HUES48 (cell line): Measurements from ENCODE around the gene TMIE.

Experiments
- H3K27ac ChIP-seq: one replicate; pipeline ENCODE4 v1.7.0; 2013; ENCODE audit warnings: low read depth, low read length, inconsistent platforms
- H3K27me3 ChIP-seq: 2 replicates; pipeline ENCODE4 v1.6.1; 2013; ENCODE audit warnings: mild to moderate bottlenecking, low read length; ENCODE audit not compliant: control insufficient read depth, insufficient read depth
- H3K36me3 ChIP-seq: 2 replicates; pipeline ENCODE4 v1.6.1; 2013; ENCODE audit warnings: low read length; ENCODE audit not compliant: control insufficient read depth, insufficient read depth
- H3K4me1 ChIP-seq: 2 replicates; pipeline ENCODE4 v1.6.1; 2013; ENCODE audit warnings: mild to moderate bottlenecking, low read length; ENCODE audit not compliant: control insufficient read depth, insufficient read depth
- H3K4me3 ChIP-seq: 2 replicates; pipeline ENCODE4 v1.5.1; 2013; ENCODE audit warnings: mild to moderate bottlenecking, low read depth, low read length
- H3K9ac ChIP-seq: 2 replicates; pipeline ENCODE4 v1.6.1; 2013; ENCODE audit warnings: mild to moderate bottlenecking, low read depth, low read length, moderate library complexity
- H3K9me3 ChIP-seq: 2 replicates; pipeline ENCODE4 v1.6.1; 2013; ENCODE audit warnings: low read length; ENCODE audit not compliant: control insufficient read depth, insufficient read depth

Gene TMIE

DNA sequence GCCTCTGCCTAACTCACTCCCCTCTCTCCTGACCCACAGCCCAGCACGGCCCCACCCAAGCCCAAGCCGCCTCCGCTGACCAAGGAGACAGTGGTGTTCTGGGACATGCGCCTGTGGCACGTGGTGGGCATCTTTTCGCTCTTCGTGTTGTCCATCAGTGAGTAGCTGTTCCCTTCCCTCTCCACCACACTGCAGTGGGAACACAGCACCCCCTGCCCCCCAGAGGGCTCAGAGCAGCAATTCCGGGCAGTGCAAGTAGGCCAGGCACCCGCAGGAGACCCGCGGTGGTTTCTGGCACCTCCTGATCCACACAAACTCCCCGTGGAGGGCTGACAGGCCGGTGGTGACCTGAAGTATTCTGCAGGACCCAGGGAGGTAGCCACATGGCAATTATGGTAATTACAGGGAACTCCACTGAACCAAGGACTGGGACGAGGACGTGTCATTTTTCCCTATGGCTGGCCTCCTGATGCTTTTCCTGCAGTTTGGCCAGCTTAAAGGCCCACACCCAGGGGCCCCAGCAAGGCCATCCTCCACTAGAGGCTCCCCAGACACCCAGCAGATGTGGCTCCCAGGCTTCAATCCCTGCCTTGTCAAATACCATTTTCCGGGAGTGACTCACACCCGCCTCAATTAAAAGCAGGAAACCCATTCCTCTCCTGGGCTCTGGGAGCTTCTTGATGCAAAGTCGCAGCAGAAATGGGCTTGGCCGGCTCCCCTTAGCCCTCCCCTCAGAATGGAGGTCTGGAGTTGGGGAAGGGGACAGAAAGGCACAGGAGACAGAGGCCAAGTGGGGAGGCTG, 4.8 kb downstream of the TMIE start:
- no peak overlapping the region for H3K4me3 ChIP-seq
- H3K27me3 ChIP-seq: peaks cover 15% of the 10 kb centered on the region

DNA sequence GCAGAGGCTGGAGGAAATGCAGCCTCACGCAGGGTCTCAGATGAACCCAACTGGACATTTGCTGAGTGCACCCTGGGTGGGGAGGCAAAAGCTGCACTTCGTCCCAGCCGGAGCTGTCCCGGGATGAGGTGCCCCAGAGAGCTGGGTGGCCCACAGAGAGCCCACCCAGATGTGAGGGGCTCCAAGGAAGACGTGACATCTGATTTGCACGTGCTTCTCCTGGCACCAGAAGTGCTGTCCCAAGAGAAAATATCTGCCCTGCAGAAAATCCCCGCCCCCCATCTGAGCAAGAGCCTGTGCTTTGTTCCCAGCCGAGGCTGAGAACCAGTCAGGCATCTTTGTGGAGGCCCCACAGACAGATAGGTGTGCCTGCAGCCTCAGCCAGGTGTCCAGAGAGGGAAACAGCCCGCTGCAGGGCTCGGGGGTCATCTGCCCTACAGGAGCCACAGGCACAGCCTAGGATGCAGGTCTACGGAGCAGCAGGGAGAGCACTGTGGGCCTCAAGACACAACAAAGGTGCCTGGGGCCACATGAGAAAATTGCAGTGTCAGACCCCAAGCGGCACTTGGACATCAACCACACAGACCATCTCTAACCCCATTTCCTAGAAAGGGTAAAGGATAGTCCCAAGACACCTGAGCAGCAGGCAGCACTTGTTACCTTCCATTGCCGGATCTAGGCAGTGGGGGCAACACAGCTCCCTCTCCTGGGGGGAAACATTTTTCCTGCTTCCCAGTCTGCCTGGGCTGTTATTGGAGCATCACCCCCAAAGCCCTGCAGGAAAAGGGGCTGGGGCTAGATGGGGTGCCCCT, 5.8 kb downstream of the TMIE start:
- Histone ChIP-seq H3K4me1 (no peaks in the 10 kb centered on the region), H3K36me3 (no peaks in the 10 kb centered on the region), H3K9me3 (no peaks in the 10 kb centered on the region), H3K27me3 (peaks cover 7% of the 10 kb centered on the region), H3K27ac (no peak overlapping the region), H3K4me3 (no peak overlapping the region), H3K9ac (no peak overlapping the region)

More for the DNA sequence above, 4.8 kb downstream of the TMIE start:
- no peak overlapping the region for H3K9ac ChIP-seq
- no peaks in the 10 kb centered on the region for H3K9me3 ChIP-seq
- H3K27ac ChIP-seq: no peak overlapping the region
- H3K36me3 ChIP-seq: no peaks in the 10 kb centered on the region
- no peaks in the 10 kb centered on the region for H3K4me1 ChIP-seq

DNA sequence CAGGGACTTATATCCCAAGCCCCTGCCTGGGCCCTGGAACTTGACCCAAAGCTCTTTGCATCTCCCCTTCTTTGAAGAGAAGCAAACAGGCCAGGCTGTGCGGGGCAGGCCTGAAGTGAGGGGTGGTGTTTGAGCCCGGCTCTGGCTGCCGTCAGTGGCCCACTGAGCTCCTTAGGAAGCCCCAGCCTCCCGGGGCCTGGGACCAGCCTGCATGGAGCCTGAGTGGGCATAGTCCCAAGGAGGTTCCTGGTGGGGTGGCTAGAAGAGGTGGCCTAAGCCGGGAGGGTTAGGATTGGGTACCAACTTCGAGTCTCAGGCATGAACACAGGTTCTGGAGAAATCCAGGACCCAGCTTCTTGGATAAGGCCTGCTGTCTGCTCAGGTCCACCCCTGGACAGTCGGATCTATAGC, 6.4 kb downstream of the TMIE start:
- H3K27ac ChIP-seq: no peak overlapping the region
- no peaks in the 10 kb centered on the region for H3K36me3 ChIP-seq
- H3K9ac ChIP-seq: no peak overlapping the region
- no peaks in the 10 kb centered on the region for H3K9me3 ChIP-seq
- peaks cover under 1% of the 10 kb centered on the region; the same call in 1 of the 2 replicates for H3K27me3 ChIP-seq
- H3K4me3 ChIP-seq: no peak overlapping the region
- H3K4me1 ChIP-seq: no peaks in the 10 kb centered on the region

DNA sequence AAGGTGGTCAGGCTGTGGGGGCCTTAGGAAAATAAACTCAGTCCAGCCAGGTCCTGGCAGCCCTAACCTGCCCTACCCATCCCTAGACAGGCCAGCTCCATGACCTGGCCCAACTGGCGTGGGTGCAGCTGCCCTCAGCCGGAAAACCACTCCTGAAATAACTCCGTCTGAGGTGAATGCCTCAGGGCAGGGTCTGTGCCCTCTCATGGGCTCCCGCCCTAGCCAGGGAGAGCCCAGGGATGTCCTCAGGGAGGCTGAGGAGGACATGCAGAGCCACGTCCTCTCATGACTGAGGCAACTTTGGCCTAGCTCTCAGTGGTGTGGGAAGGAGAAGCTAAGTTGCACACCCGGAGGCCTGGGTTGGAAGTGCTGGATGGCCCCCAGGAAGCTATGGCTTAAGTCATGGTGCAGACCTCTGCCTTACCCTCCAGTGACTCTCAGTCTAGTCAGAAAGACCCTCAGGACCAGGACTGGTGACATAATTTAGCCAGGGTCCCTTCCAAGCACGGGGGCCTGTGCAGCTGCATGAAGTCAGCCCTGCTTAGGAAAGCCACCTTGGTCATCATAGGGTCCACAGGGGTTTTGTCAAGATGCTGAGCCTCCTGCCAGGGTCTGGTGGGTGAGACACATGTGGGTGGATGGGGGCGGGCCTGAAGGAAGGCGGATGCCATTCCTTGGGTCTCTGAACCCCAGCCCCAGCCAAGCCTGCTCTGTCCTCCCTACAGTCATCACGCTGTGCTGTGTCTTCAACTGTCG, 7.4 kb downstream of the TMIE start:
- H3K27me3 ChIP-seq: no peaks in the 10 kb centered on the region; the same call in 1 of the 2 replicates
- no peaks in the 10 kb centered on the region for H3K4me1 ChIP-seq

DNA sequence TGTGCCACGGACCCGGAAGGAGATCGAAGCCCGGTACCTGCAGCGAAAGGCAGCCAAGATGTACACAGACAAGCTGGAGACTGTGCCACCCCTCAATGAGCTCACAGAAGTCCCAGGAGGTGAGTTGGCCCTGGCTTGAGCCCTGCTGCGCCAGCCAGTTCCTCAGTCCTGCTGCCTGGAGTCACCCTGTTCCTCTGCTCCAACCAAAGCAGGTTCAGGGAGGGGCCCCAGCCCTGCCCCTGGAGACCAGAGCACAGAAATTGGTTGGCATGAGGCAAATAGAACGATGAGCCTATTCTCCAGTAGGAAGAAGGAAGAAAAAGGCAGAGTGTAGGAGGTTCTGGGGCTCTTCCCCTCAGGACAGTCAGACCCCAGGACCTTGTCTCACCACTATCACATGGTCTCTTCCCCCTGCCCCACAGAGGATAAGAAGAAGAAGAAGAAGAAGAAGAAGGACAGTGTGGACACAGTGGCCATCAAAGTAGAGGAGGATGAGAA, 8.0 kb downstream of the TMIE start:
- H3K4me1 ChIP-seq: no peaks in the 10 kb centered on the region
- no peaks in the 10 kb centered on the region for H3K9me3 ChIP-seq
- no peaks in the 10 kb centered on the region for H3K36me3 ChIP-seq
- no peaks in the 10 kb centered on the region for H3K27me3 ChIP-seq
- H3K27ac ChIP-seq: no peak overlapping the region
- H3K4me3 ChIP-seq: no peak overlapping the region
- H3K9ac ChIP-seq: no peak overlapping the region

More for the DNA sequence above, 7.4 kb downstream of the TMIE start:
- Histone ChIP-seq H3K4me3 (no peak overlapping the region), H3K9me3 (no peaks in the 10 kb centered on the region), H3K9ac (no peak overlapping the region), H3K36me3 (no peaks in the 10 kb centered on the region), H3K27ac (no peak overlapping the region)

DNA sequence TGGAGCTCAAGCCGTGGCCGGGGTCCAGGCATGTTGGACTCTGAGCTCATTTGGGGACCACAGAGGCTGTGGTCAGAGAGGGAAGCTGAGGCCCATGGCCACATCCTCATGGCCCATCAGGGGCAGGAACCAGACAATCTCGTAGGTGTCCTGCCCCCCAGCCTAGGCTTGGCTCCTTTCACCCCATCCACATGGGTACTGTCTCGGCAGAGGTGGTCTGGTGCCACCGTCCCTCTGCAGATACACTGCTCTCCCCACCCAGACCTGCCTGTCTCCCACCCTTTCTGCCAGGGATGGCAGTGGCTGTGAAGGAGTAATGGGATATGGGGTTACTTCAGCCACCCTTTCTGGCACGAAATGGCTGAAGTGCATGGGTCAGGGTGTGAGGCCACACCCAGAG, 8.5 kb downstream of the TMIE start:
- no peak overlapping the region for H3K4me3 ChIP-seq
- no peak overlapping the region for H3K27ac ChIP-seq
- no peak overlapping the region for H3K9ac ChIP-seq
- H3K36me3 ChIP-seq: no peaks in the 10 kb centered on the region
- no peaks in the 10 kb centered on the region for H3K4me1 ChIP-seq
- no peaks in the 10 kb centered on the region for H3K27me3 ChIP-seq
- H3K9me3 ChIP-seq: no peaks in the 10 kb centered on the region

DNA sequence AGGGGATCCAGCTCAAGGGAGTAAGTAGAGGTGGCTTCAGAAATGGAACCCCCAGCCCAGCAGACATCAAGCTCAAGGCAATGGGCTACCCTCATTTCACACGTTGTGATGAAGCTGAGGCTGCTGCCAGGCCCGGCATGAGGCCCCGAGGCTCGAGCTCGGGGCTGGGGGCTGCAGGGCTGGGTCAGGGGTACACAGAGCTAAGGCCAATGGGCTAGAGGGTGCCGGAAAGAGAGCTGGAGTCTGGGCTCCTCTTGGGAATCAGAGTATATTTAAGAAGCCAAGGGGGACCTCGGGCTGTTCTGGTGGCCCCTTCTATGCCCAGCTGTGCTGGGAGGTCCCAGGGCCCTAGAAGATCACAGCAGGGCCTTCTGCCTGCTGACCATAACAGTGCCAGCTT, 9.0 kb downstream of the TMIE start:
- Histone ChIP-seq H3K9ac (no peak overlapping the region), H3K36me3 (no peaks in the 10 kb centered on the region), H3K27me3 (no peaks in the 10 kb centered on the region), H3K4me3 (no peak overlapping the region), H3K9me3 (no peaks in the 10 kb centered on the region), H3K4me1 (no peaks in the 10 kb centered on the region), H3K27ac (no peak overlapping the region)

DNA sequence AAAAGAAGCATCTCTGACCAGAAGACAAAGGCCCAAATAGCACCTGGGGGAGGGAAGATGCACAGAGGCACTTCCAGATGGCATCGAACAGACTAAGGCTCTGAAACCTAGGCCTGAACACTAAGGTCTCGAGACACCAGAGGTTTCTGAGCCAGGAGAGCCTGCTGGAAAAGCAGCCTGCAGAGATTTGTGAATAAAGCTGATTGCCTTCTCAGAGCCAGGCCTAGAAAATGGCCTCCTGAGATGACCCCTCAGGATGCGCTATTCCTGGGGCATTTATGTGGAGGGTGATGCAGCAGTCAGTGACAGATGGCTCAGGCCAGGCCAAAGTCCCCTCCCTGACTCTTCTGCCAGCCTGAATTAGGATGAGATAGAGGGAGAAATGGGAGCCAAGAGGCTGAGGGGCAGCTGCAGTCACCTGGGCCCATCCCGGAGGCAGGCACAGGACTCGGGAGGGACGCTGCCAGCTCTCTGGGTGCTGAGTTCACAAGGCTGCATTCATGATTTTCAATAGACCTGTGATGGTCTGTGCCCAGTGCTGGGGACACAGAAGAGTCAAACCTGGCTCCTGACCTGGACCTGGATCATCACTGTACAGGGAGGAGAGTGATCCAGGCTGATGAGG, 9.6 kb downstream of the TMIE start:
- H3K27ac ChIP-seq: no peak overlapping the region
- H3K27me3 ChIP-seq: no peaks in the 10 kb centered on the region
- H3K9ac ChIP-seq: no peak overlapping the region

DNA sequence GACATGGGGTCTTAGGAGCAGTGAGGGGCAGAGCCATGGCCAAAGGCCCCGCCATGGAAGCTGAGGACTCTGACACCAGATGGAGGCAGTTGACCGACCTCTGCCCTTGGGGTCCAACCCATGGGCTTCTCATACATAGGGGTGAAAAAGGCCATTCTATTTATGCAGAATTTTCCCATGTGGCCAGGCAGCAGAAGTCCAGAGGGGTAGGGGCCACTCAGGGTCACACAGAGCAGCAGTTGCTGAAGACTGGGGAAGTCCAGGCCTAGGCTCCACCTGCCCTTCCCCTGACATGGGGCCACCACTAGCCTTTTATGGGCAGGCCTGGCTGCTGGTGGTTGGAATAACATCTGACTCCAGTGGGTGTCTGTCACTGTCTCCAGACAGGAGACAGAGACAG, 10.1 kb downstream of the TMIE start:
- Histone ChIP-seq H3K9ac (no peak overlapping the region), H3K27ac (no peak overlapping the region), H3K9me3 (no peaks in the 10 kb centered on the region), H3K4me1 (no peaks in the 10 kb centered on the region), H3K36me3 (no peaks in the 10 kb centered on the region), H3K4me3 (no peak overlapping the region), H3K27me3 (no peaks in the 10 kb centered on the region)

More for the DNA sequence above, 9.6 kb downstream of the TMIE start:
- Histone ChIP-seq H3K9me3 (no peaks in the 10 kb centered on the region), H3K4me3 (no peak overlapping the region), H3K36me3 (no peaks in the 10 kb centered on the region), H3K4me1 (no peaks in the 10 kb centered on the region)

DNA sequence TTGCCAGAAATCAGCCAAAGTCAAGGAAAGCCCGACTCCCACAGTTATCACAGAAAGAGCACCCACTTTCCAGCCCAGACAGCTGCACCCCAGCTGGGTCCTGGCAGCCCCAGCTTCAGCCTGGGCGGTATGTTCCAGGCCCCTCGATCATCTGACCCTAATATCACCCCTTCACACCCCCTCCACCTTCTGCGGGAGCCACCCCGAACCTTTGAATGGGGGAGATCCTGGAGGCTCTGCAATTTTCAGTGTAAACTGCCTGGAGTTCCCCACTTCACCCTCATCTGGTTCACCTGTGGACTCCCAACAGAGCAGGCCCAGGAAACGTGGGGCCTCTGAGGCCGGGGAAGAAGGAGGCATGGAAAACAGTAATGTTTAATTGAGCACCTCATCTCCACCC, 10.6 kb downstream of the TMIE start:
- Histone ChIP-seq H3K27ac (no peak overlapping the region), H3K36me3 (no peaks in the 10 kb centered on the region), H3K4me3 (no peak overlapping the region), H3K27me3 (no peaks in the 10 kb centered on the region), H3K9ac (no peak overlapping the region), H3K9me3 (no peaks in the 10 kb centered on the region), H3K4me1 (no peaks in the 10 kb centered on the region)
